AG04450 (cell line): ENCODE measurements around the gene MAGEA12. TPM values are rescaled to one million over a fixed set of nuclear protein-coding genes. Genes with fewer than 3 reads are reported as not detected.
"Not testable (repeated sequence)": the region's sequence is repeated elsewhere in the genome, so short reads cannot be mapped to it uniquely, and the experiment has no call there.

Source experiments
- CTCF ChIA-PET: fragments of 300-600, 350-600 bp; formaldehyde crosslinking; extraction: SDS; loops from one replicate; lab custom pipeline; 2022; ENCODE audit warnings: antibody characterized with exemption, inconsistent platforms; lab: Charles Lee
- POLR2A ChIA-PET: fragments of 350-600 bp; formaldehyde crosslinking; extraction: SDS; loops from one replicate; lab custom pipeline; 2021; ENCODE audit warnings: antibody characterized with exemption, inconsistent platforms; lab: Yijun Ruan, JAX
- DNase-seq: peaks from one replicate; pipeline ENCODE4 v3.0.0-alpha.2; 2011; ENCODE audit warnings: low read depth, low spot score
- H3K27ac ChIP-seq: one replicate; pipeline ENCODE4 v1.5.1; 2012; ENCODE audit warnings: low read depth, low read length, control low read depth
- H3K27me3 ChIP-seq: one replicate; pipeline ENCODE4 v1.6.0; 2012; ENCODE audit warnings: low read length; ENCODE audit not compliant: control insufficient read depth, insufficient read depth
- H3K4me3 ChIP-seq: 2 replicates; pipeline ENCODE4 v1.5.1; 2011; ENCODE audit warnings: mild to moderate bottlenecking, low read depth, low read length, control low read depth
- H3K9me3 ChIP-seq: 2 replicates; pipeline ENCODE4 v1.5.1; 2012; ENCODE audit warnings: low read length; ENCODE audit not compliant: control insufficient read depth, insufficient read depth
- CTCF ChIP-seq: IDR thresholded peaks from 2 replicates; pipeline ENCODE4 v1.5.1; 2011; ENCODE audit warnings: low read depth, low read length, control low read depth, inconsistent platforms
- polyA plus RNA-seq: library from polyadenylated mRNA; depleted of rRNA; stranded (reverse); fragments of >200 nt; gene quantifications from 2 replicates; pipeline ENCODE4 v1.2.3, GENCODE V29; 2011

The MAGEA12 gene
- polyA plus RNA-seq, 1 experiment = not detected

- Histone ChIP-seq H3K27me3 (no peaks in the 10 kb centered on the region), H3K27ac (no peak overlapping the region), H3K9me3 (no peaks in the 10 kb centered on the region), H3K4me3 (no peak overlapping the region)
- POLR2A ChIA-PET = no interaction called here
- CTCF ChIA-PET = no interaction called here
- no peak for DNase-seq
- no peak for TF ChIP-seq CTCF
These were observed 8.1 kb upstream of the MAGEA12 start for GRCh38 chrX:152725409-152725808.

GRCh38 chrX:152734143-152734858, 744 bp downstream of the MAGEA12 start:
- CTCF ChIA-PET, H3K9me3 ChIP-seq, H3K27me3 ChIP-seq, POLR2A ChIA-PET, H3K4me3 ChIP-seq, DNase-seq, H3K27ac ChIP-seq: not testable (repeated sequence)

- no peaks in the 10 kb centered on the region for H3K27me3 ChIP-seq
- no peak for DNase-seq
- no peak overlapping the region for H3K4me3 ChIP-seq
- no peak for TF ChIP-seq CTCF
- CTCF ChIA-PET = no interaction called here
- POLR2A ChIA-PET = no interaction called here
- no peak overlapping the region for H3K27ac ChIP-seq
- no peaks in the 10 kb centered on the region for H3K9me3 ChIP-seq
These were observed 1.5 kb downstream of the MAGEA12 start for GRCh38 chrX:152735101-152735500.

- TF ChIP-seq CTCF = no peak
- no peak for DNase-seq
- no peak overlapping the region for H3K27ac ChIP-seq
- no peaks in the 10 kb centered on the region for H3K9me3 ChIP-seq
- POLR2A ChIA-PET = no interaction called here
- no peaks in the 10 kb centered on the region for H3K27me3 ChIP-seq
- CTCF ChIA-PET = no interaction called here
- H3K4me3 ChIP-seq = no peak overlapping the region
These were observed 2.4 kb downstream of the MAGEA12 start for GRCh38 chrX:152735860-152736511.

- POLR2A ChIA-PET, CTCF ChIA-PET, H3K27ac ChIP-seq, H3K9me3 ChIP-seq, H3K4me3 ChIP-seq, H3K27me3 ChIP-seq, DNase-seq: not testable (repeated sequence)
These were observed 3.0 kb downstream of the MAGEA12 start for GRCh38 chrX:152736528-152736927.

GRCh38 chrX:152738560-152738959, 5.0 kb downstream of the MAGEA12 start:
- no peak for DNase-seq
- no peak overlapping the region for H3K27ac ChIP-seq
- no peaks in the 10 kb centered on the region for H3K9me3 ChIP-seq
- no peak overlapping the region for H3K4me3 ChIP-seq
- POLR2A ChIA-PET = no interaction called here
- no peaks in the 10 kb centered on the region for H3K27me3 ChIP-seq
- CTCF ChIA-PET = no interaction called here
- no peak for TF ChIP-seq CTCF

- H3K4me3 ChIP-seq, POLR2A ChIA-PET, H3K27ac ChIP-seq, DNase-seq, H3K27me3 ChIP-seq, CTCF ChIA-PET, H3K9me3 ChIP-seq: not testable (repeated sequence)
These were observed 20.4 kb downstream of the MAGEA12 start, which contains the start of gene MAGEA2 for GRCh38 chrX:152753686-152754650. Gene MAGEA2 (minus strand): TSS chrX:152753842. CDS start chrX:152751363, 2,479 bp downstream.
